ENCODE measurements around the gene BCL10.

Gene BCL10

GRCh38 chr1:85275701-85276214 lies 674 bp downstream of the BCL10 start:
- no peak for TF ChIP-seq CTCF (IDR thresholded peaks at IDR 0.05)

GRCh38 chr1:85274969-85275453 lies 1.4 kb downstream of the BCL10 start:
- no peak for TF ChIP-seq CTCF (IDR thresholded peaks at IDR 0.05)

GRCh38 chr1:85273397-85273796 lies 3.0 kb downstream of the BCL10 start:
- no peak for TF ChIP-seq CTCF (IDR thresholded peaks at IDR 0.05)

- TF ChIP-seq CTCF (IDR thresholded peaks at IDR 0.05) = no peak
Measured at GRCh38 chr1:85268801-85269585, 7.4 kb downstream of the BCL10 start.

GRCh38 chr1:85267313-85267712 lies 9.1 kb downstream of the BCL10 start:
- no peak for TF ChIP-seq CTCF (IDR thresholded peaks at IDR 0.05)

GRCh38 chr1:85264150-85264549 lies 12.3 kb downstream of the BCL10 start:
- TF ChIP-seq CTCF (IDR thresholded peaks at IDR 0.05) = no peak

GRCh38 chr1:85262985-85263384 lies 13.4 kb downstream of the BCL10 start:
- no peak for TF ChIP-seq CTCF (IDR thresholded peaks at IDR 0.05)
